T-helper 2 cell treated with Interferon-gamma antibody and Interleukin-4, amounts not matched to agents 100 ng/mL and 5 ng/mL, for 36 hours (primary cell): Measurements from ENCODE around the gene LILRB2. TPM values are rescaled to one million over a fixed set of nuclear protein-coding genes. Genes with fewer than 3 reads are reported as not detected.
"Not testable (repeated sequence)": the region's sequence is repeated elsewhere in the genome, so short reads cannot be mapped to it uniquely, and the experiment has no call there.

Experiments used
- intact Hi-C: fragments of 100-400 bp; cut with micrococcal nuclease; formaldehyde crosslinking; loops from one replicate; pipeline ENCODE4 v1.15.1; 2023
- total RNA-seq: library from RNA; stranded (reverse); gene quantifications from 2 replicates; pipeline ENCODE4 v1.2.3, GENCODE V29; 2022

Gene LILRB2
- not detected in 2 replicates for total RNA-seq

- intact Hi-C loops: no loop called here
These were observed at the start of gene LILRB2 for GRCh38 chr19:54281007-54281728. LILRB2 (minus strand) TSS chr19:54281110; CDS start chr19:54280496, 614 bp downstream.

- intact Hi-C loops: no loop called here
These were observed 48.7 kb upstream of the LILRB2 start for GRCh38 chr19:54329476-54330165.

GRCh38 chr19:54328781-54329180, 47.9 kb upstream of the LILRB2 start:
- intact Hi-C loops: not testable (repeated sequence)

- intact Hi-C loops: loop anchor here (1.0 kb wide), 1 partner anchor 66 kb away; no protein-coding TSS in a partner anchor
These were observed 44.7 kb upstream of the LILRB2 start for GRCh38 chr19:54325631-54326030.

GRCh38 chr19:54325194-54325621, 44.3 kb upstream of the LILRB2 start:
- intact Hi-C loops: loop anchor here (1.0 kb wide), 1 partner anchor 66 kb away; no protein-coding TSS in a partner anchor

GRCh38 chr19:54324071-54324470, 43.2 kb upstream of the LILRB2 start:
- intact Hi-C loops: no loop called here

GRCh38 chr19:54322934-54323333, 42.0 kb upstream of the LILRB2 start:
- intact Hi-C loops: not testable (repeated sequence)

- intact Hi-C loops: not testable (repeated sequence)
These were observed 41.4 kb upstream of the LILRB2 start for GRCh38 chr19:54322295-54322694.

GRCh38 chr19:54319892-54320670, 39.2 kb upstream of the LILRB2 start:
- intact Hi-C loops: no loop called here

- intact Hi-C loops: no loop called here
These were observed 38.1 kb upstream of the LILRB2 start for GRCh38 chr19:54319049-54319448.

- intact Hi-C loops: no loop called here
These were observed 37.0 kb upstream of the LILRB2 start for GRCh38 chr19:54317965-54318240.

GRCh38 chr19:54317108-54317964, 36.4 kb upstream of the LILRB2 start:
- intact Hi-C loops: no loop called here

GRCh38 chr19:54316746-54317107, 35.8 kb upstream of the LILRB2 start:
- intact Hi-C loops: no loop called here

GRCh38 chr19:54315956-54316355, 35.0 kb upstream of the LILRB2 start:
- intact Hi-C loops: no loop called here

- intact Hi-C loops: no loop called here
These were observed 31.8 kb upstream of the LILRB2 start, which contains the start of gene LILRA5 for GRCh38 chr19:54312436-54313377. LILRA5 (minus strand) TSS chr19:54313166; CDS start chr19:54313019, 147 bp downstream.

- intact Hi-C loops: no loop called here
These were observed 31.1 kb upstream of the LILRB2 start for GRCh38 chr19:54312011-54312410.

GRCh38 chr19:54311486-54311885, 30.6 kb upstream of the LILRB2 start:
- intact Hi-C loops: no loop called here

- intact Hi-C loops: no loop called here
These were observed 29.6 kb upstream of the LILRB2 start for GRCh38 chr19:54310543-54310942.

- intact Hi-C loops: no loop called here
These were observed 28.9 kb upstream of the LILRB2 start for GRCh38 chr19:54309811-54310210.
